Astrocyte (in vitro differentiated cells and primary cell): Measurements from ENCODE around the gene SP4. TPM values are rescaled to one million over a fixed set of nuclear protein-coding genes. Genes with fewer than 3 reads are reported as not detected.

Experiments
- DNase-seq: peaks from one replicate; pipeline ENCODE4 v3.0.0-alpha.2; 2010; ENCODE audit warnings: low read depth
- FAIRE-seq: peaks from 2 replicates; lab custom pipeline; 2011; peaks lifted over from hg19 to GRCh38; lab: Jason Lieb, UNC
- H2AFZ ChIP-seq: 2 replicates; pipeline ENCODE4 v1.6.0; 2012; ENCODE audit warnings: low read depth, low read length, inconsistent platforms
- H3K27ac ChIP-seq: 2 replicates; pipeline ENCODE4 v1.5.1; 2011; ENCODE audit warnings: low read depth, low read length, inconsistent platforms
- H3K27me3 ChIP-seq: 2 replicates; pipeline ENCODE4 v1.6.0; 2011; ENCODE audit warnings: low read length, inconsistent platforms; ENCODE audit not compliant: insufficient read depth
- H3K36me3 ChIP-seq: 2 replicates; pipeline ENCODE4 v1.5.1; 2011; ENCODE audit warnings: low read length, inconsistent platforms; ENCODE audit not compliant: insufficient read depth
- H3K4me1 ChIP-seq: 2 replicates; pipeline ENCODE4 v1.5.1; 2011; ENCODE audit warnings: low read length, inconsistent platforms; ENCODE audit not compliant: insufficient read depth
- H3K4me2 ChIP-seq: 2 replicates; pipeline ENCODE4 v1.6.0; 2012; ENCODE audit warnings: low read length, inconsistent platforms
- H3K4me3 ChIP-seq: 2 replicates; pipeline ENCODE4 v1.5.1; 2011; ENCODE audit warnings: low read depth, mild to moderate bottlenecking, low read length, inconsistent platforms; ENCODE audit not compliant: insufficient read depth
- H3K79me2 ChIP-seq: 2 replicates; pipeline ENCODE4 v1.6.0; 2012; ENCODE audit warnings: mild to moderate bottlenecking, low read length, inconsistent platforms; ENCODE audit not compliant: insufficient read depth
- H3K9ac ChIP-seq: 2 replicates; pipeline ENCODE4 v1.6.0; 2012; ENCODE audit warnings: mild to moderate bottlenecking, low read length, inconsistent platforms
- H3K9me3 ChIP-seq: 2 replicates; pipeline ENCODE4 v1.5.1; 2012; ENCODE audit warnings: low read depth, mild to moderate bottlenecking, low read length, inconsistent platforms; ENCODE audit not compliant: insufficient read depth
- H4K20me1 ChIP-seq: 2 replicates; pipeline ENCODE4 v1.6.0; 2012; ENCODE audit warnings: low read length, inconsistent platforms; ENCODE audit not compliant: insufficient read depth
- H3K27ac Mint-ChIP-seq: one replicate; pipeline ENCODE4 v1.8.0; 2021; ENCODE audit warnings: mild to moderate bottlenecking, mixed read lengths; ENCODE audit not compliant: unreplicated experiment
- H3K27me3 Mint-ChIP-seq: one replicate; pipeline ENCODE4 v1.8.0; 2021; ENCODE audit warnings: low read depth, mixed read lengths; ENCODE audit not compliant: unreplicated experiment
- H3K36me3 Mint-ChIP-seq: one replicate; pipeline ENCODE4 v1.8.0; 2021; ENCODE audit warnings: low read depth, mixed read lengths; ENCODE audit not compliant: unreplicated experiment
- H3K4me1 Mint-ChIP-seq: one replicate; pipeline ENCODE4 v1.8.0; 2021; ENCODE audit warnings: low read depth, mixed read lengths; ENCODE audit not compliant: unreplicated experiment
- H3K4me3 Mint-ChIP-seq: one replicate; pipeline ENCODE4 v1.8.0; 2021; ENCODE audit warnings: mild to moderate bottlenecking, moderate library complexity, mixed read lengths; ENCODE audit not compliant: unreplicated experiment
- H3K9me3 Mint-ChIP-seq: one replicate; pipeline ENCODE4 v1.8.0; 2021; ENCODE audit warnings: mild to moderate bottlenecking, mixed read lengths; ENCODE audit not compliant: unreplicated experiment
- CTCF ChIP-seq: IDR thresholded peaks from 2 replicates; pipeline ENCODE4 v1.5.1; 2011; ENCODE audit warnings: low read depth, mild to moderate bottlenecking, inconsistent platforms, low read length, moderate library complexity; ENCODE audit not compliant: insufficient read depth
- EZH2 ChIP-seq: IDR thresholded peaks from 2 replicates; pipeline ENCODE4 v1.6.1; 2012; ENCODE audit warnings: mild to moderate bottlenecking, low read length, inconsistent platforms; ENCODE audit not compliant: insufficient read depth
- total RNA-seq: library from RNA; stranded (reverse); gene quantifications from 2 replicates; pipeline ENCODE4 v1.2.1, GENCODE V29; 2021

SP4 gene
- total RNA-seq, 1 donor from 2014 or later = 3.8 TPM

- H3K27ac Mint-ChIP-seq = no peak overlapping the region
- FAIRE-seq = no peak
- Histone ChIP-seq H3K4me1 (peaks cover 11% of the 10 kb centered on the region), H2AFZ (no peak overlapping the region), H3K4me3 (no peak overlapping the region), H3K9ac (no peak overlapping the region), H3K36me3 (no peaks in the 10 kb centered on the region), H3K4me2 (no peak overlapping the region), H3K27ac (no peak overlapping the region), H4K20me1 (no peaks in the 10 kb centered on the region), H3K79me2 (no peaks in the 10 kb centered on the region), H3K9me3 (no peaks in the 10 kb centered on the region), H3K27me3 (peaks cover 14% of the 10 kb centered on the region)
- peaks cover 31% of the 10 kb centered on the region for H3K27me3 Mint-ChIP-seq
- no peak for DNase-seq
- no peaks in the 10 kb centered on the region for H3K36me3 Mint-ChIP-seq
- no peaks in the 10 kb centered on the region for H3K9me3 Mint-ChIP-seq
- H3K4me1 Mint-ChIP-seq = no peaks in the 10 kb centered on the region
- no peak overlapping the region for H3K4me3 Mint-ChIP-seq
- TF ChIP-seq CTCF = no peak
- TF ChIP-seq EZH2 = no peak
Observed at GRCh38 chr7:21547501-21547900, 119.6 kb downstream of the SP4 start.

DNA sequence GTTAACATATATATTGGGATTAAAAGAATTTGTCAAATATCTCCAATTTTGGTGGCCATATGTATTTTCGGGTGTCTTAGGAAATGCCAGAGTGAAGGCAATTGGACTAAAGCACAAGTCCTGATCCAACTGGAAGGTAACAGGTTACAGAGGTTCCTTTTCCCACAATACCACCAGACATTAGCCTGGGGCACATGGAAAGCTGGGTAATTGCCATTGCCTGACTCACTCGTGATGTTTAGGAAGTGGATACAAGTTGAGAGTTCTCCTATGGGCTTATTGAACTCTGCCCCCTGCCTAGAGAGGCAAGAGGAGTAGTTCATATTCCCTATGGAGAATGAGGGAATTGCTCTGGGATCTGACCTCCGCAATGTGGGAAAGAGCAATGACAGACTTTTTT is 120.6 kb downstream of the SP4 start:
- Histone ChIP-seq H3K4me3 (no peak overlapping the region), H3K27me3 (peaks cover 11% of the 10 kb centered on the region), H3K9me3 (no peaks in the 10 kb centered on the region), H3K4me1 (peaks cover 4% of the 10 kb centered on the region), H3K36me3 (no peaks in the 10 kb centered on the region), H3K27ac (no peak overlapping the region), H3K79me2 (no peaks in the 10 kb centered on the region), H3K4me2 (no peak overlapping the region), H2AFZ (no peak overlapping the region), H3K9ac (no peak overlapping the region), H4K20me1 (no peaks in the 10 kb centered on the region)
- no peak for TF ChIP-seq EZH2
- no peak for TF ChIP-seq CTCF
- Mint-ChIP-seq H3K36me3 (no peaks in the 10 kb centered on the region), H3K27me3 (peaks cover 25% of the 10 kb centered on the region), H3K4me1 (no peaks in the 10 kb centered on the region), H3K9me3 (peaks cover 2% of the 10 kb centered on the region), H3K27ac (no peak overlapping the region), H3K4me3 (no peak overlapping the region)
- FAIRE-seq = no peak
- no peak for DNase-seq

DNA sequence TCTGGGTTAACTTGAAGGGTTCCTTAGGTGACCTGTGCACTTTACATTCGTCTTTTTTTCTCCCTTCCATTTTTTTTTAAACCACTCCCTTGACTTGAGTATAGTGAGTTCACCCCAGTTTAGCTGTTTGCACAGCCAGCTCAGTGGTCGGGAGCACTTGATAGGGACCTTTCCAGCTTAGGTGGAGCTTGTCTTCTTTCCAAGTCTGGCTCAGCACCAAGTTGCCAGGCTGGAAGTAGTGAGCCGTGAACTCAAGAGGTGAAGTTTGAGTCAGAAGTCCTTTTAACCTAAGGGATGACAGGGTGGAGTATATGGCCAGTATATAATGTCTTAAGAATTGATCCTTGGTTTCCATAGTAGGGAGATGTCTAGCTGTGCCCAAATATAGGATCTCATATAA is 122.2 kb downstream of the SP4 start:
- H3K4me1 ChIP-seq = no peaks in the 10 kb centered on the region
- Mint-ChIP-seq H3K4me3 (no peak overlapping the region), H3K4me1 (no peaks in the 10 kb centered on the region), H3K9me3 (peaks cover 4% of the 10 kb centered on the region), H3K36me3 (no peaks in the 10 kb centered on the region), H3K27me3 (peaks cover 14% of the 10 kb centered on the region), H3K27ac (no peak overlapping the region)
- H3K27me3 ChIP-seq = peaks cover 2% of the 10 kb centered on the region
- no peak for TF ChIP-seq EZH2
- no peak for TF ChIP-seq CTCF
- no peak overlapping the region for H3K4me2 ChIP-seq
- H3K9me3 ChIP-seq = no peaks in the 10 kb centered on the region
- no peaks in the 10 kb centered on the region for H4K20me1 ChIP-seq
- no peak for FAIRE-seq
- no peak overlapping the region for H2AFZ ChIP-seq
- H3K9ac ChIP-seq = no peak overlapping the region
- H3K4me3 ChIP-seq = no peak overlapping the region
- no peaks in the 10 kb centered on the region for H3K79me2 ChIP-seq
- no peak overlapping the region for H3K27ac ChIP-seq
- no peak for DNase-seq
- no peaks in the 10 kb centered on the region for H3K36me3 ChIP-seq
